HepG2 (cell line): ENCODE data around the gene LRRFIP2. TPM values are rescaled to one million over a fixed set of nuclear protein-coding genes. Genes with fewer than 3 reads are reported as not detected.

ENCODE experiments used
- ATAC-seq: fragments of 200-7000 bp; cut with Tn5 transposase; 3 replicates; pipeline ENCODE4 v1.9.1; 2020; ENCODE audit warnings: mild to moderate bottlenecking, moderate library complexity
- BruUV-seq: library from RNA; stranded (reverse); fragments of 400-500 nt; replicated peaks from 2 replicates; lab custom pipeline; 2021; lab: Mats Ljungman, UMichigan
- CTCF ChIA-PET: fragments of 300-600 bp; formaldehyde crosslinking; extraction: SDS; loops from one replicate; lab custom pipeline; 2021; ENCODE audit warnings: low total read pairs, inconsistent platforms, low intra/inter-chr PET ratio; lab: Yijun Ruan, JAX
- POLR2A ChIA-PET: fragments of 350-600 bp; sonication (Branson Sonifier 250); formaldehyde crosslinking; loops from one replicate; lab custom pipeline; 2020; ENCODE audit warnings: antibody characterized with exemption, inconsistent platforms; lab: Yijun Ruan, JAX
- DNase-seq: peaks from one replicate; pipeline ENCODE4 v3.0.0-alpha.2; 2015; ENCODE audit warnings: low spot score
- FAIRE-seq: peaks from 3 replicates; lab custom pipeline; 2011; peaks lifted over from hg19 to GRCh38; lab: Jason Lieb, UNC
- H2AFZ ChIP-seq: one replicate; pipeline ENCODE4 v1.6.1; 2011; ENCODE audit warnings: low read length, inconsistent platforms
- H3K27ac ChIP-seq: fragments of 300-600 bp; 3 replicates; pipeline ENCODE4 v1.8.0; 2011; ENCODE audit warnings: mixed run types, mild to moderate bottlenecking, mixed read lengths, low read length, inconsistent platforms; ENCODE audit not compliant: insufficient read depth; ENCODE audit errors: extremely low read length
- H3K27me3 ChIP-seq, 2 experiments: fragments of 200-600 bp in 1 of 2; 2 replicates in 1 of 2; 3 replicates in 1 of 2; pipeline versions ENCODE4 v1.6.0 to v1.8.0; 2011; ENCODE audit warnings: low read length in 2 of 2, mild to moderate bottlenecking in 2 of 2, moderate library complexity in 2 of 2, inconsistent platforms in 1 of 2; ENCODE audit not compliant: insufficient read depth in 2 of 2, control insufficient read depth in 1 of 2
- H3K36me3 ChIP-seq, 2 experiments: fragments of 200-600 bp in 1 of 2; replicated peaks in 1 of 2; 2 replicates in 1 of 2; 3 replicates in 1 of 2; pipeline versions ENCODE4 v1.5.1 to v1.8.0; 2011; ENCODE audit warnings: low read length in 2 of 2, inconsistent platforms in 1 of 2; ENCODE audit not compliant: insufficient read depth in 2 of 2, control insufficient read depth in 1 of 2
- H3K4me1 ChIP-seq: 2 replicates; pipeline ENCODE4 v1.5.1; 2012; ENCODE audit warnings: low read length, inconsistent platforms; ENCODE audit not compliant: insufficient read depth
- H3K4me2 ChIP-seq: 2 replicates; pipeline ENCODE4 v1.6.0; 2011; ENCODE audit warnings: low read depth, low read length, inconsistent platforms
- H3K4me3 ChIP-seq, 3 experiments: fragments of 200-600 bp in 1 of 3; sonication (generic), shearing (Covaris generic) in 1 of 3; replicated peaks in 1 of 3; 2 replicates each; pipeline ENCODE4 v1.5.1; 2011 to 2016; ENCODE audit warnings: low read length in 3 of 3, inconsistent platforms in 2 of 3, low read depth in 2 of 3, mild to moderate bottlenecking in 2 of 3, control low read depth in 1 of 3, mixed read lengths in 1 of 3; ENCODE audit not compliant: insufficient read depth in 1 of 3
- H3K79me2 ChIP-seq: one replicate; pipeline ENCODE4 v1.6.1; 2011; ENCODE audit warnings: low read length, inconsistent platforms; ENCODE audit not compliant: insufficient read depth
- H3K9ac ChIP-seq: 2 replicates; pipeline ENCODE4 v1.6.0; 2011; ENCODE audit warnings: mild to moderate bottlenecking, low read depth, low read length, inconsistent platforms; ENCODE audit not compliant: insufficient read depth
- H3K9me3 ChIP-seq: 2 replicates; pipeline ENCODE4 v1.5.1; 2012; ENCODE audit warnings: mild to moderate bottlenecking, low read length
- H4K20me1 ChIP-seq: 2 replicates; pipeline ENCODE4 v1.6.0; 2011; ENCODE audit warnings: inconsistent platforms, mild to moderate bottlenecking, low read length, moderate library complexity; ENCODE audit not compliant: insufficient read depth
- CENPBD1 ChIP-seq: sonication (generic); formaldehyde crosslinking; IDR thresholded peaks from 2 replicates; pipeline ENCODE4 v1.8.0; 2022; ENCODE audit warnings: missing genetic modification reagents, low read depth, mild to moderate bottlenecking, borderline replicate concordance
- CREB1 ChIP-seq, 2 experiments: fragments of 450-650 bp in 1 of 2; IDR thresholded peaks; 2 replicates each; pipeline ENCODE4 v1.6.1; 2016 to 2017; ENCODE audit warnings: control low read depth in 1 of 2, mild to moderate bottlenecking in 1 of 2, missing compliant biosample characterization in 1 of 2, missing genetic modification characterization in 1 of 2
- CSRNP2 ChIP-seq: sonication (generic); formaldehyde crosslinking; conservative IDR thresholded peaks from 2 replicates; pipeline ENCODE4 v1.8.0; 2022; ENCODE audit warnings: low read depth, missing genetic modification reagents
- E2F1 ChIP-seq: sonication (generic); formaldehyde crosslinking; IDR thresholded peaks from 2 replicates; pipeline ENCODE4 v1.5.0; 2020; ENCODE audit warnings: missing genetic modification reagents
- GATA4 ChIP-seq: sonication (generic); IDR thresholded peaks from 2 replicates; pipeline ENCODE4 v1.6.1; 2016; ENCODE audit warnings: antibody characterized with exemption, low read depth, borderline replicate concordance
- IKZF1 ChIP-seq: fragments of 450-650 bp; IDR thresholded peaks from 2 replicates; pipeline ENCODE4 v1.7.1; 2016
- MYC ChIP-seq: sonication (generic); formaldehyde crosslinking; IDR thresholded peaks from 2 replicates; pipeline ENCODE4 v1.9.0; 2021; ENCODE audit warnings: missing genetic modification reagents, borderline replicate concordance
- NCOA5 ChIP-seq: sonication (generic); formaldehyde crosslinking; IDR thresholded peaks from 2 replicates; pipeline ENCODE4 v1.4.0; 2020; ENCODE audit warnings: missing genetic modification reagents
- NFE2 ChIP-seq: sonication (generic); formaldehyde crosslinking; IDR thresholded peaks from 2 replicates; pipeline ENCODE4 v1.4.0; 2020; ENCODE audit warnings: missing genetic modification reagents
- ZBTB14 ChIP-seq: sonication (generic); formaldehyde crosslinking; IDR thresholded peaks from 2 replicates; pipeline ENCODE4 v1.4.0; 2020; ENCODE audit warnings: missing genetic modification reagents
- ZNF274 ChIP-seq: sonication (generic); formaldehyde crosslinking; IDR thresholded peaks from 2 replicates; pipeline ENCODE4 v1.5.1; 2020; ENCODE audit warnings: mild to moderate bottlenecking, missing genetic modification reagents
- ZNF3 ChIP-seq: IDR thresholded peaks from 2 replicates; pipeline ENCODE4 v1.7.0; 2017; ENCODE audit warnings: inconsistent platforms
- ZNF589 ChIP-seq: sonication (generic); formaldehyde crosslinking; conservative IDR thresholded peaks from 2 replicates; pipeline ENCODE4 v1.8.0; 2022; ENCODE audit warnings: mild to moderate bottlenecking, moderate library complexity, missing genetic modification reagents
- ZNF879 ChIP-seq: sonication (generic); formaldehyde crosslinking; IDR thresholded peaks from 2 replicates; pipeline ENCODE4 v1.8.1; 2023; ENCODE audit warnings: missing genetic modification reagents
- WGBS: methylation state at CpG from one replicate; pipeline ENCODE4 v1.1.6; 2017; ENCODE audit warnings: low lambda C conversion rate; 5-methylcytosine and 5-hydroxymethylcytosine counted together
- in situ Hi-C: cut with HindIII; loops from 2 replicates; pipeline ENCODE4 v1.10.0; 2017; ENCODE audit warnings: low pct_unique_long_range_greater_than_20kb; ENCODE audit not compliant: extremely low pct_ligation_motif_present
- intact Hi-C: fragments of 100-400 bp; cut with micrococcal nuclease; formaldehyde crosslinking; loops from one replicate; pipeline ENCODE4 v1.10.0; 2022; ENCODE audit not compliant: unreplicated experiment
- polyA plus RNA-seq, 8 experiments: library from polyadenylated mRNA; depleted of rRNA in 3 of 8; stranded (reverse) in 7 of 8; unstranded in 1 of 8; fragments of >200 nt; fragmentation: Illumina TruSeq in 4 of 8; extraction: Trizol in 4 of 8; gene quantifications; 2 replicates each; pipeline versions ENCODE4 v1.2.1 to v1.2.3, GENCODE V29; 2011 to 2016; ENCODE audit warnings: low read depth in 4 of 8, missing spikeins in 1 of 8, mixed read lengths in 1 of 8; ENCODE audit not compliant: insufficient read depth in 1 of 8
- total RNA-seq, 5 experiments: library from RNA; depleted of rRNA; stranded (reverse); fragments of >200 nt; fragmentation: Illumina TruSeq; extraction: Trizol; gene quantifications; 2 replicates each; pipeline ENCODE4 v1.2.3, GENCODE V29; 2016; ENCODE audit warnings: low read depth in 1 of 5

Gene LRRFIP2
- total and polyA plus RNA-seq, 2 of the 13 experiments (the other 11 are each of a cell fraction or from before 2014, with no cell fraction given), result 13.5 to 32.2 TPM

- Histone ChIP-seq H3K4me1 (peaks cover 18% of the 10 kb centered on the region), H3K4me2 (no peak overlapping the region), H3K27me3 (no peaks in the 10 kb centered on the region), H3K9ac (no peak overlapping the region), H3K79me2 (peaks cover 9% of the 10 kb centered on the region), H2AFZ (no peak overlapping the region), H3K36me3 (no peaks in the 10 kb centered on the region), H3K27ac (no peak overlapping the region), H3K4me3 (no peak overlapping the region), H3K9me3 (no peaks in the 10 kb centered on the region), H4K20me1 (no peaks in the 10 kb centered on the region)
- ATAC-seq, result no peak
- no peak for TF ChIP-seq GATA4
- TF ChIP-seq CENPBD1 (CRISPR knock-in tag), result no peak
- TF ChIP-seq IKZF1, result no peak
- TF ChIP-seq NFE2, result no peak
- TF ChIP-seq NCOA5 (CRISPR knock-in tag), result no peak
- no peak for TF ChIP-seq CSRNP2 (CRISPR knock-in tag)
- no peak for TF ChIP-seq ZNF589 (CRISPR knock-in tag)
- DNase-seq, result no peak
- CTCF ChIA-PET, result no interaction called here
- intact Hi-C loops, result no loop called here
- BruUV-seq, result no TSS peak
- in situ Hi-C loops, result no loop called here
- POLR2A ChIA-PET, result no interaction called here
- FAIRE-seq, result no peak
Observed at GRCh38 chr3:37182816-37183215, 8.4 kb upstream of the LRRFIP2 start.

- Histone ChIP-seq H3K79me2 (peaks cover 19% of the 10 kb centered on the region), H3K36me3 (no peaks in the 10 kb centered on the region), H3K9ac (no peak overlapping the region), H3K4me2 (no peak overlapping the region), H2AFZ (no peak overlapping the region), H3K4me1 (peaks cover 26% of the 10 kb centered on the region), H4K20me1 (no peaks in the 10 kb centered on the region), H3K27ac (no peak overlapping the region), H3K9me3 (no peaks in the 10 kb centered on the region), H3K27me3 (no peaks in the 10 kb centered on the region), H3K4me3 (no peak overlapping the region)
- ChIA-PET POLR2A (no interaction called here), CTCF (no interaction called here)
- no peak for ATAC-seq
- no peak for DNase-seq
- in situ Hi-C loops, result no loop called here
- 97% methylated on average over 7 of the region's 7 CpGs for WGBS
- no peak for FAIRE-seq
- intact Hi-C loops, result no loop called here
- TF ChIP-seq ZNF879 (CRISPR knock-in tag) (no peak), ZBTB14 (CRISPR knock-in tag) (no peak), ZNF3 (CRISPR knock-in tag) (no peak), CREB1 (IDR thresholded peaks at IDR 0.05) (no peak), CREB1 (CRISPR knock-in tag; IDR thresholded peaks at IDR 0.05) (no peak), E2F1 (no peak), MYC (CRISPR knock-in tag) (no peak), ZNF274 (CRISPR knock-in tag) (no peak)
- no TSS peak for BruUV-seq
Observed at GRCh38 chr3:37181756-37182155, 7.4 kb upstream of the LRRFIP2 start.
